ENCODE data around the gene ESX1. TPM values are rescaled to one million over a fixed set of nuclear protein-coding genes. Genes with fewer than 3 reads are reported as not detected.

Gene ESX1
- total RNA-seq (2012; rRNA removed) (not detected in 2 replicates), polyA plus RNA-seq (2012; rRNA removed) (not detected in 2 replicates), Bru-seq, nascent RNA (not detected), BruChase-seq, experiment 1, labeled RNA remaining after a 6-hour chase (not detected), BruChase-seq, experiment 2, labeled RNA remaining after a 2-hour chase (not detected)
- not detected in 2 replicates for polyA plus RNA-seq (2012; cell fraction: cytosol; rRNA removed)
- polyA plus RNA-seq (2012; cell fraction: nucleus; rRNA removed; ENCODE audit: low replicate concordance): not detected in 2 replicates
- long read RNA-seq: 0 reads

DNA sequence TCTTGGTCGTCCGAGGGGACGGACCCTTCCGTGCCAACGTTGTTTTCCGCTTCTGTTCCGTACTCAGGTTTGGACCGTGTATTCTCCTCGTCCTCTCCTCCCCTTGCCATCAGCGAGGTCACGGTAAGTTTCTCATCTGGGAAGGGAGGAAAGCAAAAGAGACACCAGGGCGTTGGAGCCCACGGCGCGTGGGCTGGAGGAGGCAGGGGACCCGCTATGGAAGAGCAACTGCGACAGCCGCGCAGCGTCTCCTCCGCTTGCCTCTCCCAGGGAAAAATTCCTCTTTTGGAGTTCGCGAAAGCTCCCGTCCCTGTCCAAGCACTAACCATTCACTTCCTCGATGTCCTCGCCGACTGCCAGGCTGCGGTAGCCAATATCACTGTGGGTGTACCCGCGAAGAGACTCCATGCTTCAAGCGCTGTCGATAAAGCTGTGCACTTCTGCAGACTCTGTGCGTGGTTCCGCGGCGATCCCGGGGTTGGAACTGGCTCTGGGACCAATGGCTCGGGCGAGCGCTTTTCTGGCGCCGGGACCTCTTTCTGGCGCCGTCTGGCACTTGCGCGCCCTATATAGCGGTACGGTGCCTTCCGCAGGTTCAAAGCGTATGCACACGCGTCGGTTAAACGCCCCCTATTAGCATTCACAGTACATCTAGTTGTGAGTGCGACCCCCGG, at the start of gene ESX1:
TSS of gene ESX1 (minus strand) at position 492 of the 674 bp plus-strand sequence. CDS start at position 408, 84 bp downstream.
- no peak within 1 kb of the TSS for H2BK15ac ChIP-seq (ENCODE audit: low read depth, low read length)
- POLR2A ChIA-PET (ENCODE audit: unreplicated experiment): no interaction called here
- H2AK5ac ChIP-seq (ENCODE audit: low read depth, low read length): no peak within 1 kb of the TSS
- no peak within 1 kb of the TSS for H2BK5ac ChIP-seq (ENCODE audit: low read depth, low read length, poor library complexity, severe bottlenecking)
- no peak for DNase-seq
- no peaks in the 10 kb centered on the region for H3K79me1 ChIP-seq (ENCODE audit: low read depth in 1 of 2, low read length in 2 of 2)
- no peaks in the 10 kb centered on the region for H3K36me3 ChIP-seq (ENCODE audit: control insufficient read depth, insufficient read depth, low read length)
- H4K5ac ChIP-seq (ENCODE audit: low read depth, low read length): no peak within 1 kb of the TSS
- no peaks in the 10 kb centered on the region for H4K20me1 ChIP-seq (ENCODE audit: insufficient read depth, low read length)
- H3K18ac ChIP-seq (ENCODE audit: low read depth, low read length): no peak within 1 kb of the TSS
- in situ Hi-C loops (cut with MboI; ENCODE audit: low sequenced_read_pairs) (no loop called here), dilution Hi-C loops (cut with HindIII; ENCODE audit: low sequenced_read_pairs, unreplicated experiment) (no loop called here), intact Hi-C loops (cut with micrococcal nuclease) (no loop called here)
- peaks cover 3% of the 10 kb centered on the region; the same call in 1 of the 2 replicates for H3K9me3 ChIP-seq (ENCODE audit: control insufficient read depth, insufficient read depth, low read length)
- TF ChIP-seq RCOR1 (IDR thresholded peaks at IDR 0.05; ENCODE audit: insufficient replicate concordance, low read length) (no peak), CHD1 (IDR thresholded peaks at IDR 0.05; ENCODE audit: low read depth, low read length) (no peak), BHLHE40 (IDR thresholded peaks at IDR 0.05; ENCODE audit: low read depth, low read length) (no peak), RAD21 (IDR thresholded peaks at IDR 0.05; ENCODE audit: low read length) (no peak), MAFK (IDR thresholded peaks at IDR 0.05; ENCODE audit: low read depth, low read length) (no peak), POLR2A (IDR thresholded peaks at IDR 0.05; ENCODE audit: low read depth, low read length) (no peak), MAZ (IDR thresholded peaks at IDR 0.05; ENCODE audit: borderline replicate concordance, low read depth, low read length) (no peak), RFX5 (IDR thresholded peaks at IDR 0.05; ENCODE audit: low read depth, low read length) (no peak), SMC3 (IDR thresholded peaks at IDR 0.05; ENCODE audit: low read depth, low read length) (no peak), CEBPB (IDR thresholded peaks at IDR 0.05; ENCODE audit: low read depth, low read length) (no peak)
- TF ChIP-seq, protein P1, sequence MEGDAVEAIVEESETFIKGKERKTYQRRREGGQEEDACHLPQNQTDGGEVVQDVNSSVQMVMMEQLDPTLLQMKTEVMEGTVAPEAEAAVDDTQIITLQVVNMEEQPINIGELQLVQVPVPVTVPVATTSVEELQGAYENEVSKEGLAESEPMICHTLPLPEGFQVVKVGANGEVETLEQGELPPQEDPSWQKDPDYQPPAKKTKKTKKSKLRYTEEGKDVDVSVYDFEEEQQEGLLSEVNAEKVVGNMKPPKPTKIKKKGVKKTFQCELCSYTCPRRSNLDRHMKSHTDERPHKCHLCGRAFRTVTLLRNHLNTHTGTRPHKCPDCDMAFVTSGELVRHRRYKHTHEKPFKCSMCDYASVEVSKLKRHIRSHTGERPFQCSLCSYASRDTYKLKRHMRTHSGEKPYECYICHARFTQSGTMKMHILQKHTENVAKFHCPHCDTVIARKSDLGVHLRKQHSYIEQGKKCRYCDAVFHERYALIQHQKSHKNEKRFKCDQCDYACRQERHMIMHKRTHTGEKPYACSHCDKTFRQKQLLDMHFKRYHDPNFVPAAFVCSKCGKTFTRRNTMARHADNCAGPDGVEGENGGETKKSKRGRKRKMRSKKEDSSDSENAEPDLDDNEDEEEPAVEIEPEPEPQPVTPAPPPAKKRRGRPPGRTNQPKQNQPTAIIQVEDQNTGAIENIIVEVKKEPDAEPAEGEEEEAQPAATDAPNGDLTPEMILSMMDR (conservative IDR thresholded peaks at IDR 0.05; ENCODE audit: low read depth, low read length): no peak
- no peak within 1 kb of the TSS; the same call in 1 of the 2 replicates for H3K4me2 ChIP-seq (ENCODE audit: low read depth, low read length)
- no peak within 1 kb of the TSS for H2AK9ac ChIP-seq (replicated peaks; ENCODE audit: low read depth, low read length, poor library complexity)
- no peaks in the 10 kb centered on the region for H3K4me1 ChIP-seq (ENCODE audit: control insufficient read depth, insufficient read depth, low read length)
- CTCF ChIA-PET: no interaction called here
- no peak within 1 kb of the TSS for H3K27ac ChIP-seq (ENCODE audit: insufficient read depth, low read length)
- H4K8ac ChIP-seq (ENCODE audit: low read depth in 2 of 2, low read length in 2 of 2): no peak within 1 kb of the TSS
- H3K56ac ChIP-seq (ENCODE audit: extremely low read depth, insufficient read depth, low read length): no peak within 1 kb of the TSS
- BruUV-seq (replicated peaks): no TSS peak
- peak within 1 kb of the TSS; percentile 43 for H2AFZ ChIP-seq (replicated peaks; ENCODE audit: low read length, poor library complexity)
- H2BK20ac ChIP-seq (ENCODE audit: low read depth, low read length): no peak within 1 kb of the TSS
- H3K27me3 ChIP-seq (ENCODE audit: control insufficient read depth, insufficient read depth, low read length): peaks cover 43% of the 10 kb centered on the region
- no peak within 1 kb of the TSS for H2BK120ac ChIP-seq (ENCODE audit: low read depth, low read length)
- 32% methylated on average over 5 of the region's 56 CpGs; no CpG with 5 or more reads in 1 of the 2 experiments for WGBS, 2 experiments (ENCODE audit: extremely low coverage in 2 of 2, insufficient read length in 1 of 2)
- no peak within 1 kb of the TSS for H3K23ac ChIP-seq (ENCODE audit: low read depth, low read length)
- H3K4me3 ChIP-seq (ENCODE audit: insufficient read depth, low read depth, low read length): no peak within 1 kb of the TSS
- ATAC-seq (ENCODE audit: low read depth): no peak
- H3K9me1 ChIP-seq (ENCODE audit: insufficient read depth, low read length): no peaks in the 10 kb centered on the region
- H4K91ac ChIP-seq (ENCODE audit: insufficient read depth, low read depth, low read length): no peak within 1 kb of the TSS
- no peak within 1 kb of the TSS for H3K14ac ChIP-seq (replicated peaks; ENCODE audit: low read depth, low read length)
- H3K4ac ChIP-seq (ENCODE audit: low read depth, low read length): no peak within 1 kb of the TSS
- no peak within 1 kb of the TSS for H3K9ac ChIP-seq (ENCODE audit: low read depth, low read length)

All from IMR-90 (cell line).